ENCODE data around the gene DDX43. TPM values are rescaled to one million over a fixed set of nuclear protein-coding genes. Genes with fewer than 3 reads are reported as not detected.

DDX43 gene
- not detected in 3 replicates for total RNA-seq
- long read RNA-seq = 0 reads

- no peak for DNase-seq (ENCODE audit: low spot score)
- no peak within 1 kb of the TSS for H3K4me3 Mint-ChIP-seq (ENCODE audit: unreplicated experiment)
- no peaks in the 10 kb centered on the region for H3K4me1 Mint-ChIP-seq (ENCODE audit: low read depth)
- H3K27ac Mint-ChIP-seq (ENCODE audit: unreplicated experiment) = no peak within 1 kb of the TSS
- no peaks in the 10 kb centered on the region for H3K9me3 Mint-ChIP-seq (ENCODE audit: low read depth)
- H3K36me3 Mint-ChIP-seq (ENCODE audit: low read depth) = no peaks in the 10 kb centered on the region
- TF ChIP-seq, protein P1, sequence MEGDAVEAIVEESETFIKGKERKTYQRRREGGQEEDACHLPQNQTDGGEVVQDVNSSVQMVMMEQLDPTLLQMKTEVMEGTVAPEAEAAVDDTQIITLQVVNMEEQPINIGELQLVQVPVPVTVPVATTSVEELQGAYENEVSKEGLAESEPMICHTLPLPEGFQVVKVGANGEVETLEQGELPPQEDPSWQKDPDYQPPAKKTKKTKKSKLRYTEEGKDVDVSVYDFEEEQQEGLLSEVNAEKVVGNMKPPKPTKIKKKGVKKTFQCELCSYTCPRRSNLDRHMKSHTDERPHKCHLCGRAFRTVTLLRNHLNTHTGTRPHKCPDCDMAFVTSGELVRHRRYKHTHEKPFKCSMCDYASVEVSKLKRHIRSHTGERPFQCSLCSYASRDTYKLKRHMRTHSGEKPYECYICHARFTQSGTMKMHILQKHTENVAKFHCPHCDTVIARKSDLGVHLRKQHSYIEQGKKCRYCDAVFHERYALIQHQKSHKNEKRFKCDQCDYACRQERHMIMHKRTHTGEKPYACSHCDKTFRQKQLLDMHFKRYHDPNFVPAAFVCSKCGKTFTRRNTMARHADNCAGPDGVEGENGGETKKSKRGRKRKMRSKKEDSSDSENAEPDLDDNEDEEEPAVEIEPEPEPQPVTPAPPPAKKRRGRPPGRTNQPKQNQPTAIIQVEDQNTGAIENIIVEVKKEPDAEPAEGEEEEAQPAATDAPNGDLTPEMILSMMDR (IDR thresholded peaks at IDR 0.05) = no peak
- H3K27me3 Mint-ChIP-seq (ENCODE audit: low read depth) = no peaks in the 10 kb centered on the region
Measured at GRCh38 chr6:73394577-73395354, at the start of gene DDX43. TSS of gene DDX43 (plus strand) at chr6:73394828. CDS start at chr6:73394906, 78 bp downstream.

DNA sequence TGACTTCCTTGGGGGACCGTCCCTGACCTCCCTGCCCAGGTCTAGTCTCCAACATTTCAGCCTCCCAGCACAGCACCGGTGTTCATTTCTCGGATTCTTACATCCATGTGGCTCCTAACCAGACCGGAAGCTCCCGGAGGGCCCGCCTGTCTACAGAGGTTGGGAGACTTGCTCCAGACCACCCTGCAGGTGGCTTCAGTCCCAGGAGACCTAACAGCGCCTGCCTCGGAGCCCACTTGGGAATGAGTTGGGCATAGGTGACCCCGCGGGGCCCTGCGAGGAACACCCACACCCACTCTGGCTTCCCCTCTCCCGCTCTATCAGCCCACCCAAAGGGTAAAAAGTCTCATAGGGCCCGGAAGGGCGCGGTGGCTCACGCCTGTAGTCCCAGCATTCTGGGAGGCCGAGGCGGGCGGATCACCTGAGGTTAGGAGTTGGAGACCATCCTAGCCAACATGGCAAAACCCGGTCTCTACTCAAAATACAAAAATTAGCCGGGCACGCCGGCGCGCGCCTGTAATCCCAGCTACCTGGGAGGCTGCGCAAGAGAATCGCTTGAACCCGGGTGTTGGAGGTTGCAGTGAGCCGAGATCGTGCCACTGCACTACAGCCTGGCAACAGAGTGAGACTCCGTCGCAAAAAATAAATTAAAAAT is 46.0 kb upstream of the DDX43 start:
- H3K4me3 Mint-ChIP-seq (ENCODE audit: unreplicated experiment) = no peak overlapping the region
- DNase-seq (ENCODE audit: low spot score) = no peak
- TF ChIP-seq, protein P1 (IDR thresholded peaks at IDR 0.05) = no peak
- H3K27ac Mint-ChIP-seq (ENCODE audit: unreplicated experiment) = no peak overlapping the region
- H3K9me3 Mint-ChIP-seq (ENCODE audit: low read depth) = no peaks in the 10 kb centered on the region
- H3K27me3 Mint-ChIP-seq (ENCODE audit: low read depth) = peaks cover 27% of the 10 kb centered on the region
- H3K36me3 Mint-ChIP-seq (ENCODE audit: low read depth) = no peaks in the 10 kb centered on the region
- H3K4me1 Mint-ChIP-seq (ENCODE audit: low read depth) = no peaks in the 10 kb centered on the region

- H3K4me3 Mint-ChIP-seq (ENCODE audit: unreplicated experiment) = no peak overlapping the region
- no peaks in the 10 kb centered on the region for H3K9me3 Mint-ChIP-seq (ENCODE audit: low read depth)
- no peaks in the 10 kb centered on the region for H3K4me1 Mint-ChIP-seq (ENCODE audit: low read depth)
Measured at GRCh38 chr6:73349311-73349710, 45.3 kb upstream of the DDX43 start.

DNA sequence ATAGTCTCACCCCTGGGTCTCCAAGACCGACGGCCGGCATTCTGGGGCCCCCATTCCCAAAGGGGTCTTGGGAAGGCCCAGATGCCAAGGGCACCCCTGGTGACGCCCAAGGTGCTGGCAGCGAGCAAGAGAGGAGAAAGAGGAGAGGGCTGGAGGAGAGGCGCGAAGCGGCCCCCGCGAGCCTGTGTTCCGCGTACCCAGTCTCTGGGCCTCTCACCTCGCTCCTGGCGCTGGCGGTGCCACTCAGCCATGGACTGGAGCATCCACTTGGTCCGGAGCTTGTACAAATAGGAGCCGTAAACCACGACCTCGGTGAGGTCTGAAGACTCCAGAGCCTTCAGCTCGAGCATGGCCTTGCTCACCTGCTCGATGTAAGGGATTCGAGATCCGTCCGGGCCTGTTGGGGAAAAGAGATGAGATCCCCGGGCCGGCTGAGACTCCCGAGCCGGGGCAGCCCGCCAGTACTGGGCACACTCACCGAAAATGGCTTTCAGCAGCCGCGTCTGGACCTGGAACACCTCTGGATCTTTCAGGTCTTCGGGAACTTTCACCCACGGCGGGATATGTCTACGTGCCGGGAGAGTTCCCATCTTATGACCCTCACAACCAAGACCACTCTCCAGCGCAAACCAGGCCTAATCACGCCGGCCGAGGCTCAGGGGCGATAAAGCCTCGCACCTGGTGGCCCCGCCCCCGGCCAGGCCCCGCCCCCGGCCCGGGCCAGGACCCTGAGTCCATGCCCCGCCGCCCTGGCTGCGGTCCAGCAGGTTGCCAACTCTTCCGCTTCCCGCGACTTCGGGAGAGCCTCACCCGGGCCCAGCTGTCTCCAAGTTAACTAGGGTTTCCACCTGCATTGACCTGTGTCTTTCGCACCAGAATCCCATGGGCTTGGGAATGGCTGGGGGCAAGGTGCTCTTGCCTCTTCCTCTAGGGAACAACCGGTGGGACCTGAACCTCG is 40.7 kb upstream of the DDX43 start, which contains the start of gene DPPA5:
Gene DPPA5 (minus strand): TSS at position 641 of the 958 bp plus-strand sequence. CDS start 51 bp downstream, at position 590.
- TF ChIP-seq, protein P1 (IDR thresholded peaks at IDR 0.05) = no peak
- H3K4me1 Mint-ChIP-seq (ENCODE audit: low read depth) = no peaks in the 10 kb centered on the region
- no peaks in the 10 kb centered on the region for H3K9me3 Mint-ChIP-seq (ENCODE audit: low read depth)
- DNase-seq (ENCODE audit: low spot score) = no peak
- H3K36me3 Mint-ChIP-seq (ENCODE audit: low read depth) = no peaks in the 10 kb centered on the region
- H3K27me3 Mint-ChIP-seq (ENCODE audit: low read depth) = peaks cover 13% of the 10 kb centered on the region
- no peak within 1 kb of the TSS for H3K4me3 Mint-ChIP-seq (ENCODE audit: unreplicated experiment)
- no peak within 1 kb of the TSS for H3K27ac Mint-ChIP-seq (ENCODE audit: unreplicated experiment)

More at GRCh38 chr6:73349311-73349710, 45.3 kb upstream of the DDX43 start:
- Mint-ChIP-seq H3K27ac (ENCODE audit: unreplicated experiment) (no peak overlapping the region), H3K27me3 (ENCODE audit: low read depth) (peaks cover 24% of the 10 kb centered on the region), H3K36me3 (ENCODE audit: low read depth) (no peaks in the 10 kb centered on the region)
- DNase-seq (ENCODE audit: low spot score) = no peak
- TF ChIP-seq, protein P1 (IDR thresholded peaks at IDR 0.05) = no peak

All from chondrocyte (in vitro differentiated cells).